Hematopoietic multipotent progenitor cell (in vitro differentiated cells): ENCODE data around the gene TRIM8. TPM values are rescaled to one million over a fixed set of nuclear protein-coding genes. Genes with fewer than 3 reads are reported as not detected.

ENCODE experiments used
- DNase-seq, 3 donors: peaks; one replicate each; pipeline ENCODE4 v3.0.0-alpha.2; 2011 to 2015; ENCODE audit warnings: low read depth in 2 of 3, low spot score in 2 of 3
- total RNA-seq: library from RNA; depleted of rRNA; stranded (reverse); fragments of >200 nt; gene quantifications from one replicate; pipeline ENCODE4 v1.2.3, GENCODE V29; 2012

TRIM8 gene
- total RNA-seq, 1 donor, result 65.7 TPM

- DNase-seq, result peak in 1 of 3 donors; percentile 41
Measured at GRCh38 chr10:102667411-102667810, 23.1 kb downstream of the TRIM8 start.

- DNase-seq, result no peak
Measured at GRCh38 chr10:102668326-102669107, 24.2 kb downstream of the TRIM8 start.

- no peak for DNase-seq
Measured at GRCh38 chr10:102669206-102670064, 25.2 kb downstream of the TRIM8 start.

GRCh38 chr10:102670065-102670670 lies 25.9 kb downstream of the TRIM8 start:
- no peak for DNase-seq

- no peak for DNase-seq
Measured at GRCh38 chr10:102670871-102671434, 26.7 kb downstream of the TRIM8 start.

GRCh38 chr10:102673236-102673818 lies 29.0 kb downstream of the TRIM8 start:
- DNase-seq, result no peak

- peak; percentile 59 to 94 (median 84) for DNase-seq
Measured at GRCh38 chr10:102673819-102674511, 29.7 kb downstream of the TRIM8 start.

- DNase-seq, result no peak
Measured at GRCh38 chr10:102674566-102674965, 30.3 kb downstream of the TRIM8 start.

- no peak for DNase-seq
Measured at GRCh38 chr10:102675011-102675665, 30.9 kb downstream of the TRIM8 start.

- peak in 2 of 3 donors; percentile 59 for DNase-seq
Measured at GRCh38 chr10:102675666-102676533, 31.6 kb downstream of the TRIM8 start.

GRCh38 chr10:102676534-102677315 lies 32.4 kb downstream of the TRIM8 start:
- no peak for DNase-seq

- DNase-seq, result no peak
Measured at GRCh38 chr10:102677331-102678067, 33.2 kb downstream of the TRIM8 start.

GRCh38 chr10:102678068-102678400 lies 33.8 kb downstream of the TRIM8 start:
- no peak for DNase-seq

GRCh38 chr10:102678842-102679289 lies 34.6 kb downstream of the TRIM8 start:
- DNase-seq, result peak in 2 of 3 donors; percentile 41 to 42

GRCh38 chr10:102679596-102679995 lies 35.3 kb downstream of the TRIM8 start:
- DNase-seq, result no peak

GRCh38 chr10:102681696-102682095 lies 37.4 kb downstream of the TRIM8 start:
- DNase-seq, result no peak

GRCh38 chr10:102682416-102682815 lies 38.1 kb downstream of the TRIM8 start:
- DNase-seq, result no peak
